Cardiac septum (tissue), 1 donor: ENCODE measurements around the gene DLX2. TPM values are rescaled to one million over a fixed set of nuclear protein-coding genes. Genes with fewer than 3 reads are reported as not detected.
"Not testable (repeated sequence)": the region's sequence is repeated elsewhere in the genome, so short reads cannot be mapped to it uniquely, and the experiment has no call there.

Experiments
- DNase-seq: peaks from one replicate; pipeline ENCODE4 v3.0.0-alpha.2; 2020; ENCODE audit warnings: low spot score
- intact Hi-C: fragments of 100-400 bp; cut with DNase I; formaldehyde crosslinking; loops from one replicate; pipeline ENCODE4 v1.14.0; 2022
- long read RNA-seq: library from polyadenylated mRNA; unstranded; transcript quantifications from one replicate; pipeline ENCODE4 v2.0.0, GENCODE V29; 2021
- total RNA-seq: library from RNA; stranded (reverse); fragmentation: NEBNext Ultra II Directional; extraction: Animal tissue kit (Norgen Biotek cat#: 25700); gene quantifications from one replicate; pipeline ENCODE4 v1.2.1, GENCODE V29; 2021
- donor health status: DM: no; HTN: no; CAD: no.

DLX2 gene
- total RNA-seq = not detected
- long read RNA-seq = 0 reads

DNA sequence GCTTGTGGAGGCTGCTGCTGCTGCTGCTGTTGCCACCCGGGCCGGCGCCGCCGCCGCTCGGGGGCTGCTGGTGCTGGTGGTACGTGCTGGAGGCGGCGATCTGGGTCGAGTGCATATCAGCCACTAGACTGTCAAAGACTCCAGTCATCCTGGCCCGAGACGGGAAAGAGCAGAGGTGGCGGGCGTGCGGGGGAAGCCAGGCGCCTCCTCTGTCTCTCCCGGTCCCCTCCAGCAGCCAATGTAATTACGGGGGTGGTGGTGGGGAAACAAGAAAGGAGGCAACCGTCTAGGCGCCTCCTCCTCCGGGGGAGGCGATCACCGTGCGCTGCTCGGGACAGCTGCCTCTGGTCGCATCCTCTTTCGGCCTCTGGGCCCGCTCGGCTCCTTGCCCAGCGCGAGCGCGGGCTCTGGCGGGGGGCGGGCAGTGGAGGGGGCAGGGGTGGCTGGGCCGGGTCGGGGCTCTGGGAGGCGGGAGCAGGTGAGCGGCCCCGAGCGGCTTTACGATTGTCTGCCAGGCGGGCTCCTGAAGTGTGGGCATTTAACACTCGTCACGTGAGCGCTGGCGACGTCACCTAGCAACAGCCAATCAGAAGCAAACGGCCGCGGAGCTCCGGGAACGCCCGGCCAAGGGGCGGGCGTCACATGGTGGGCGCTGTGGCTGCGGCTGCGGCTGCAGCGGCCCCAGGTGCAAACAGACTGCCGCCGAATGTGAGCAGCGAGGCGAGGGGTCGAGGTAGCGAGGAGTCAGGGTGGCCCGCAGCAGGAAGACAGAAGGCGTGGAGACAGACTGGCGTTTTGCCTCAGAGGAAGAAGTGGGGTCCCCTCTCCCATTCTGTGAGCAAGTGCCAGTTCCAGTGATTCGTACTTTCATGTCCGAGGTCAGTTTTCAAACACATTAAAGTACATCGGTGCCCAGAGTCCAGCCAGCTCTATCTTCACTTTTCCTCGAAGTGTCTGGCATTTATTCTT, at the start of gene DLX2:
Gene DLX2 (minus strand): TSS at position 510 of the 969 bp plus-strand sequence. CDS start 362 bp downstream, at position 148.
- peak; percentile 93 for DNase-seq
- intact Hi-C loops = loop anchor here (5.0 to 10.0 kb wide), 3 partner anchors 290 to 508 kb away; no protein-coding TSS in a partner anchor

DNA sequence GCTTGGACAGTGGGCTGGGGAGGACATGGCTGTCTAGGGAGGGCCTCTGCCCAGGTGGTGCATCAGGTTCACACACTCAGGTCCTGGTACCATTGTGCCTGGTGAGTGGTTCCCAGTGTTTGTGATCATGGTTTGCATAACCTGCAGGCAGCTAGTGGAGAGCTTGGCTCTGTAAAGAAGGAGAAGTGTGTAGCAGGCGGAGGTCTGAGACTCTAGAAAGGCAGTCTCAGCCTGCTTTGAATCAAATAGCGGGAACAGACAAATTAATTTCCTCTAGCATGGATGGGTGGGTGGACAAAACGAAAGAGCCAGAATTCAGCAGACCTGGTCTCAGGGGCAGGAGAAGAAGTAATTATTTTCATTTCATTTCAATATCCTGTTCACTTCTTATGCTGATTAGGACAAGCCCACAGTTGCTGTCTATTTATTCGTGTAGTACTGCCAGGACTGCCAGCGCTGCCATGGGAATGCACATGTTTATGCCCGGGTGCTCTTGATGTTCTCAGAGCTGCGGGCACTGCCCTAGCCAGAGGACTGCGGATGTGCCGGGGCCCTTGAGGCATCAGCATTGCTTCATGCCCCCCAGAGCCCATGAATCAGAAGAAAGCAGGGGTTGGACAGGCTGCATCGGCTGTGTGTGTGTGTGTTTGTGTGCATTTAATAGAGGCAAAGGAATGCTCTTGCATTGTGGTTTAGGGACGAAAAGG, 45.4 kb upstream of the DLX2 start:
- no peak for DNase-seq
- intact Hi-C loops = no loop called here

DNA sequence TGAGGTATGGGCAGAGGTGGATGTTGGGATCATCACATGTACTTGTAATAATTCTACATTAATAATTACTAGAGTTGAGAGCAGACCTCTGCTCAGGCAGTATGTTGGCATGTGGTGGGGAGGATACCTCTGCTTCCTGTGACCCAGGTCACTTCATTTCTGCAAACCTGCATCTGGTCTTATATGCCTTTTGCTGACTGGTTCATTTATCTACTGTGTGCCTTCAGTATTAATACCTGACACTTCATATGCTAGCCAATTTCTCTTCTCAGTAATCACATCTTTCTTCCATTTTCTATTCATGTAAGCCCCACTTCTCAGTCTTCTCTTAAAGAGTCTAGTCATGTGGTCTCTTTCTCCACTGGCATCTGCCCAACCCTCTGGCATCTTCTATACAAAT, 41.1 kb upstream of the DLX2 start:
- intact Hi-C loops = no loop called here
- no peak for DNase-seq

DNA sequence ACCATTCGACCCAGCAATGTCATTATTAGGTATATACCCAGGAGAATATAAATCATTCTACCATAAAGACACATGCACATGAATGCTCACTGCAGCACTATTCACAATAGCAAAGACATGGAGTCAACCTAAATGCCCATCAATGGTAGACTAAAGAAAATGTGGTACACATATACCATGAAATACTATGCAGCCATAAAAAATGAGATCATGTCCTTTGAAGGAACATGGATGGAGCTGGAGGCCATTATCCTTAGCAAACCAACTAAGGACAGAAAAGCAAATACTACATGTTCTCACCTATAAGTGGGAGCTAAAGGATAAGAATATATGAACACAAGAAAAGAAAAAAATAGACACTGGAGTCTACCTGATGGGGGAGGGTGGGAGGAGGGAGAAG, 36.0 kb upstream of the DLX2 start:
- DNase-seq, intact Hi-C loops: not testable (repeated sequence)

DNA sequence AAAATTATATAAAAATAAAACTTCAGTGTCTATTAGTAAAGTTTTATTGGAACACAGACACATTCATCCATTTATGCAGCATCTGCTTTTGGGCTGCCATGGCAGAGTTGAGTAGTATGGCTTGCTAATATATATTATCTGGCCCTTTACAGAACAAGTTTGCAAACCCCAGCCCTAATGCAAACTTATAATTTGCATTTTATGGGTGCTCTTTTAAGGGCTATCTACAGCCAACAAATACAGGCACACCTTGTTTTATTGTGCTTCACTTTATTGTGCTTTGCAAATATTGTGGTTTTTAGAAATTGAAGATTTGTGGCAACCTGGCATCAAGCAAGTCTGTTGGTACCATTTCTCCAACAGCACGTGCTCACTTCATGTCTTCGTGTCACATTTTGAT, 35.2 kb upstream of the DLX2 start:
- no peak for DNase-seq
- intact Hi-C loops = no loop called here

DNA sequence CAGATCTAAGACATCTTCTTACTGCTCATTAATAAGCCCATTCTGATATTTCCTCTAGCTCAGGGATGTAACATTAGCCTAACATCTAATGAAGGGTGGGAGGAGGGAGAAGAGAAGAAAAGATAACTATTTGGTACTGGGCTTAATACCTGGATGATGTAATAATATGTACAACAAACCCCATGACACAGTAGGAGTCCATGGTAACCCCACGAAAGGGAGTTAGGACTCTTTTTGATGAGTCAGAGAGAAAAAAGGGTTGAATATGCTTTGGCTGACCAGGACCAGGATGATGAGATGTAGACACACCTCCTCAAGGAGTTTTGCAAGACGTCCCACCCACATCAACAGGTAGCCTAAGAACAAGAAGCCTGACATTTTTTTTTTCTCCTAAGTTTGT, 34.4 kb upstream of the DLX2 start:
- intact Hi-C loops = no loop called here
- DNase-seq = no peak

DNA sequence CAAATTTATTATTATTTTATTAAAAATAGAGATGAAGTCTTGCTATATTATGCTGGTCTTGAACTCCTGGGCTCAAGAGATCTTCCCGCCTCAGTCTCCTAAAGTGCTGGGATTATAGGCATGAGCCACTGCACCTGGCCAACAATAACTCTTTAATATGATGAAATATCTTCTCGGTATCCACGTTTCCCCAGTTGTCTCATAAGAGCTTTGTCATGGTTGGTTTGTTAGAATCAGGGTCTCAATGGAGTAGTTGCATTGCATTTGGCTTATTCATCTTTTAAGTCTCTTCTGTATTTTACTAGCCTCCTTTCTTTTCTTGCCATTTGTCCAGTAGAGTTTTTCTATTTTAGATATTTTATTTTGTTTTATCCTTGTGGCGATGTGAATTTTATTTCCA, 32.7 kb upstream of the DLX2 start:
- intact Hi-C loops = no loop called here
- DNase-seq = no peak

DNA sequence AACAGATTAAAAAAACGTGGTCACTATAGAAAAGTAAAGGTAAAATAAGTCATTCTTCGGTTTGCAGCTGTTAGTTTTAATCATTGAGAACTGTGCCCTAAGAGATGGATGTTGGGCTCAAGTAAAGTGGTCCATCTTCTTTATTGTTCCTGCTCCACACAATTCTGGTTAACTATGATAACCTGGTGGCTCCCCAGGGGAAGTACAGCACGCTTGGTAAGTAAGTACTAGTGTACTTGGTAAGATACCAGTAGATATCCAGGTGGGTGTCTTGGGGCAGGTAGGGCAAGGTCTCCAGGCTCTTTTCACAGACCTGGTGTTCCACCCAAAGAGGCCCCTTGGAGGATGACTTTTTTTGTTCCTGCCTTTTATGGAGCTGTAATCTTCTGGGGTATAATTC, 31.6 kb upstream of the DLX2 start:
- no peak for DNase-seq
- intact Hi-C loops = no loop called here

DNA sequence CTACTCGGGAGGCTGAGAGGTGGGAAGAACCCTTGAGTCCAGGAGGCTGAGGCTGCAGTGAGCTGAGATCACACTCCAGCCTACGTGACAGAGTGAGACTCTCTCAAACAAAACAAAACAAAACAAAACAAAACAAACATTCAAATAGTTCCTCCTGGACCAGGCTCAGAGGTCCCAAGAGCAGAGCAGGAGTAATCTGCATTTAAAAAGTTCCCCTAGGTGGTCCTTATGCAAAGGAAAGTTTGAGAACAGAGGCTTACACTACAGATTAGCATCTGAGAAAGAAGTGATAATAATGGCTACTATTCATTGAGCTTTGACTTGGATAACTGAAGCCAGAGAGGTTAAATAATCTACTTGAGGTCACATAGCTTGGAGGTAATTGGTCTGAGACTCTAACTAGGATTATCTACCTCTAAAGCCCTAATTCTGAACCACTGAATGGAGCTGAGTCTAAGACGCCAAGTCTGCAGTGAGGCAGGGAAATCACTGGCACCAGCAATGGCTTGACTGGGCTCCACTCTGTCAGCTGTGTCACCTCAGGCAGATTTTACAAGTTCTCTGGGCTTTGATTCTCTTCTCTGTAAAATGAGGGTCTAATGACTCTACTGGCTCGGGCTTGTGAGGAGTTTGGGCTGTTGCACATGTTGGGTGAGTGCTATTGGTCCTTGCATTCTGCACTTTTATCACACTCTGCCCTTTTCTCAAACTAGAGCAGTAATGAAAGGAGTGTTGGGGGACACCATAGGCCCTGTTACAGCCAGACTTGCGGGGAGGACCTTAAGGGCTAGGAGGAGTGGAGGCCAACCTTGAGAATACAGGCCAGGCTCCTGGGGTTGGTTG, 29.2 kb upstream of the DLX2 start:
- DNase-seq = no peak
- intact Hi-C loops = no loop called here

DNA sequence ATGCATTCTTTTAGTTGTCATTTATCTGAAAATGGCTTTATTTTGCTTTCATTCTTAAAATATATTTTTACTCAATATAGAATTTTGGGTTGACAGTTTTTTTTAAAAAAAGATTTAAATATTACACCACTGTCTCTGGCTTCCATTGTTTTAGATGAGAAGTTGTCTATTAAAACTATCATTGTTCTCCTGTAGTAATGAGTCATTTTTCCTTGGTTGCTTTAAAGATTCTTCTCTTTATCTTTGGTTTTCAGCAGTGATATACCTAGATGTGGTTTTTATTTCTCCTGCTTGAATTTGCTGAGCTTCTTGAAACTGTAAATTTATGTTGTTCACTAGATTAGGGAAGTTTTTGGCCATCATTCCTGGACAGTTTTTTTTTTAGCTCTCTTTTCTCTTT, 26.7 kb upstream of the DLX2 start:
- DNase-seq = no peak
- intact Hi-C loops = no loop called here

DNA sequence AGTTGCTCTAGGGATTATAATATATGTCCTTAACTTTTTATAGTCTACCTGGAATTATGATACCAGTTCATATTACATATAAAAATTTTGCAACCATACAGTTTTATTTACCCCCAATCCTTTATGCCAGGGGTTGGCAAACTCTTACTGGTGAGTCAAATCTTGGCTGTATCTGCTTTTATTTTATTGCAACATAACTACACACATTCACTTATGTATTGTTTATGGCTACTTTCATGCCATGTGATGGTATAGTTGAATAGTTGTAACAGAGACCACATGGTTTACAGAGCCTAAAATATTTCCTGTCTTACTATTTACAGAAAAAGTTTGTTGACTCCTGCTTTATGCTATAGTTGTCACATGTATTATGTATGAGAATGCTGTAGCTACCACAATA, 25.8 kb upstream of the DLX2 start:
- DNase-seq = no peak
- intact Hi-C loops = no loop called here

DNA sequence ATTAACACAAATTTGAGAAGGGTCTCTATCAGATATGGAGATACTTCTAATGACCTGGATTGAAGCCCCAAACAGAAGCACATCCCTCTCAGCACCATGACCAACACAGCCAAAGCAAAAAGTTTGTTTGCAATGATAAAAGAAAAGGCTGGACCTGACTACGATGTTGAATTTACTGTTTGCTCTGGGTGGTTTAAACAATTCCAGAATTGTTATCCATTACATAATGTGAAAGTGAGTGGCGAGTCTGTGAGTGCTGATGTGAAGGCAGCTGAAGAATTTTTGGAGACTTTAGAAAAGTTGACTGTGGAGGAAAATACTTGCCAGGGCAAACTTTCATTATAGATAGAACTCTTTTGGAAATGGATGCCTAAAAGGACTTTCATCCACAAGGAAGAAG, 17.4 kb upstream of the DLX2 start:
- no peak for DNase-seq
- intact Hi-C loops = no loop called here

DNA sequence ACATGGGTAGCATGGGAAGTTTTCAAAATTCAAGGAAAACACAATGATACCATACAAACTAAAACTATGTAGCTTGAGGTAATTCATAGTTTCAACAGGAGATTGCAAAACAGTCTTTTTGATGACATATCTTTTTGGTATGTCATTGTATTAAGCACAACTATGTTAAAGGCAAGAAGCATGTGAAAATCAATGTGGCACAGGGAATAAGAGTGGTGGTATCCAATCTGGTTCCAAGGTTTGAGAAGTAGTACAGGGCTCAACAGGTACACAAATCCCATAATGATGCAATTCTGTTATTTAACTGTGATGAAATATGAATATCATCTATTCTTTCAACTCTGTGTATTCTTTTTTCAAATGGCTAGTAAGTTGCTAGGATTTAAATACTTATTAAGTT, 16.4 kb upstream of the DLX2 start:
- no peak for DNase-seq
- intact Hi-C loops = no loop called here

DNA sequence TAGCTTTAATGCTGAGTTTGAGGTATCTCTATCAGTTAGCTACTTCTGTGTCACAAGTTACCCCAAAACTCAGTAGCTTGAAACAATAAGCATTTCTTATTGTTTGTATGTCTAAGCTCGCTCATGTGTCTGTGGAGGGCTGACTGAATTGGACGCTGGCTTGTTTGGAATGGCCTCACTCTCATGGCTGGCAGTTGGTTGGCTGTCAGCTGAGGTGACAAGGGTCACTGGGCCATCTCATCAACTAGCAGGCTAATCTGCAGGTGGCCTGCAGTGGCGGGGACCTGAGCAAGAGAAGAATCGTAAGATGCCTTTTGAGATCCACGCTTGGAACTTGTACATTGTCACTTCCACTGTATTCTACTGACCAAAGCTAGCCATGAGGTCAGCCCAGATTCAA, 13.4 kb upstream of the DLX2 start:
- intact Hi-C loops = no loop called here

DNA sequence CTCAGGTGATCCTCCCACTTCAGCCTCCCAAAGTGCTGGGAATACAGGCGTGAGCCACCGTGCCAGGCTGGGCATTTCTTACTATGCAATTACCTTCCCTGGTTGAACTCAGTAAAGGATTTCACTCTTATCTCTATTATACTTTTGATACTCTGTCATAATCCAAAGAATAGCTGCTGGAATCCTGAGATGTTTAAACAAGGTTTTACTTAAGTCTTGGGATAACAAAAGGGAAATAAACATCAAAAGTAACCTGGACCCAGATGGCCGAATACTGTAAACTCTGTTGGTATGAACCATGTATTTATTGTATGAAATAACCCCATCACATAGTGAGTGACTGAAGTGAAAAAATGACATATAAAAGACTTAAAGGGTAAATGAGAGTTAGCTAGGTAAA, 11.9 kb upstream of the DLX2 start:
- intact Hi-C loops = no loop called here

More for the DNA sequence above, 13.4 kb upstream of the DLX2 start:
- no peak for DNase-seq

DNA sequence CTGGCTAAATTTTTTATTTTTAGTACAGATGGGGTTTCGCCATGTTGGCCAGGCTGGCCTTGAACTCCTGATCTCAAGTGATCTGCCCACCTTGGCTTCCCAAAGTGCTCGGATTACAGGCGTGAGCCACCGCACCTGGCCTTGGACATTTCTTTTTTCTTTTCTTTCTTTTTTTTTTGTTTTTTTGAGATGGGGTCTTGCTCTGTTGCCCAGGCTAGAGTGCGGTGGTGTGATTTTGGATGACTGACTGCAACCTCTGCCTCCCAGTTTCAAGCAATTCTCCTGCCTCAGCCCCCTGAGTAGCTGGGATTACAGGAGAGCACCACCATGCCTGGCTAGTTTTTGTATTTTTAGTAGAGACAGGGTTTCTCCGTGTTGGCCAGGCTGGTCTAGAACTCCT, 11.5 kb upstream of the DLX2 start:
- intact Hi-C loops, DNase-seq: not testable (repeated sequence)

More for the DNA sequence above, 11.9 kb upstream of the DLX2 start:
- no peak for DNase-seq

DNA sequence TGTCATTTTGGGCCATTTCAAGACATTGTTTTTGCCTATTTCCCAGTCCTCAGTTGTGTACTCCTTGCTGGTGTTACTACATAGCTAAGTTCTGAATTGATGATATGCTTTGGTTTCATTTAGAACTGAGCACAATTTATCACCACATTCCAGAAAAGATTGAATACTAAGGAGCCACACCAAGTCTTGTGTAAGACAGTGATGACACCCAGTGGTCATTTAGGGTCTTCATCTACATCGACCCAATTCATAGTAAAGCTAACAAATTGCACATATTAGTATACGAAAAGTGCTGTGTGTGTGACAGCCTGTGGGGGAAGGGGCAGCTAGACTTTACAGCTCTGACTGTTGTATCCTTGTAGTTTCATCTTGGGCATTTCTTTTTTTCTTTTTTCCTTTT, 10.9 kb upstream of the DLX2 start:
- intact Hi-C loops = no loop called here
- DNase-seq = no peak

DNA sequence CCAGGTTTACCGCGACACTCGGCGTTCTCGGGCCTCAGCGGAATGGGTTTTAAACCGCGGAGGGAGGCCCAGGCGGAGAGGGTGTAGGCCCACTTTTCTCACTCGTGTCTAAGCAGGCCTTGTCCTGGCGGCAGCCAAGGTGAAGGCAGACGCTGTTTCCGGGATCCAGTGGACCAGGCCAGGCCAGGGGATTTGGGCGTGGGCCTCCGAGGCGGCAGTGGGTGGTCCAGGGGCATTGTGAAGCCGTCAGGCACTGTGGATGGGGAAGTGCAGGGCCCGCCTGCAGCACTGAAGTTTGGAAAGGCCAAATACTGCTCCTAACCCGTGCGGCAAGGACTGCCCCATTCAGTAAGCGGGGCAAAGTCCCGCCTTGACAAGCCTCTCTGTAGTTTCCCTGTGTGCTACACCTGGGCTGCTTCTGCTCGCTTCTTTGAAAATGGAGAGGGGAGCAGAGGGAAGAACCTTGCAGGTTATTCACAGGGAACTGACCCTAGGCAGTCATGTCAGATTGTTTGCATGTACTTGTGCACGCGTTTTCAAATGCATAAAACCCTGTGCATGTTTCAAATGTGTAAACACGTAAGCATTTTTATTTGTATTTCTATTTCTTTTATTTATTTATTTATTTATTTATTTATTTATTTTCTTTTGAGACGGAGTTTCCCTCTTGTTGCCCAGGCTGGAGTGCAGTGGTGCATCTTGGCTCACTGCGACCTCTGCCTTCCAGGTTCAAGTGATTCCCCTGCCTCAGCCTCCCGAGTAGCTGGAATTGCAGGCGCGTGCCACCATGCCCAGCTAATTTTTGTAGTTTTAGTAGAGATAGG, 7.5 kb upstream of the DLX2 start:
- no peak for DNase-seq
- intact Hi-C loops = loop anchor here (10.0 kb wide), 1 partner anchor 515 kb away; no protein-coding TSS in a partner anchor
